HEK293T (cell line): Measurements from ENCODE around the gene RING1.

Experiments used
- CTCF ChIA-PET: fragments of 350-600 bp; formaldehyde crosslinking; extraction: SDS; loops from one replicate; lab custom pipeline; 2021; ENCODE audit warnings: antibody characterized with exemption, inconsistent platforms; lab: Yijun Ruan, JAX
- POLR2A ChIA-PET: fragments of 350-600 bp; formaldehyde crosslinking; extraction: SDS; loops from one replicate; lab custom pipeline; 2020; ENCODE audit warnings: antibody characterized with exemption, inconsistent platforms; lab: Yijun Ruan, JAX
- DNase-seq: peaks from one replicate; pipeline ENCODE4 v3.0.0; 2012; ENCODE audit warnings: mixed read lengths; ENCODE audit errors: extremely low spot score
- ARNT ChIP-seq: fragments of 450-650 bp; IDR thresholded peaks from 2 replicates; pipeline ENCODE4 v1.6.1; 2017; ENCODE audit warnings: mild to moderate bottlenecking
- BHLHE40 ChIP-seq: fragments of 450-650 bp; IDR thresholded peaks from 2 replicates; pipeline ENCODE4 v1.6.1; 2016; ENCODE audit warnings: mild to moderate bottlenecking, moderate library complexity, borderline replicate concordance
- CTBP1 ChIP-seq: fragments of 450-650 bp; IDR thresholded peaks from 2 replicates; pipeline ENCODE4 v1.6.1; 2016; ENCODE audit warnings: borderline replicate concordance
- ELF4 ChIP-seq: fragments of 450-650 bp; IDR thresholded peaks from 2 replicates; pipeline ENCODE4 v1.6.1; 2017; ENCODE audit warnings: antibody characterized with exemption
- FOXA1 ChIP-seq: fragments of 450-650 bp; IDR thresholded peaks from 2 replicates; pipeline ENCODE4 v1.6.1; 2016; ENCODE audit warnings: mild to moderate bottlenecking
- FOXK2 ChIP-seq: fragments of 450-650 bp; IDR thresholded peaks from 2 replicates; pipeline ENCODE4 v1.6.1; 2016; ENCODE audit warnings: mild to moderate bottlenecking
- FOXM1 ChIP-seq: fragments of 450-650 bp; IDR thresholded peaks from 2 replicates; pipeline ENCODE4 v1.6.1; 2017; ENCODE audit warnings: mild to moderate bottlenecking, borderline replicate concordance
- HDGF ChIP-seq: fragments of 450-650 bp; IDR thresholded peaks from 2 replicates; pipeline ENCODE4 v1.6.1; 2017; ENCODE audit warnings: antibody characterized with exemption, borderline replicate concordance
- L3MBTL2 ChIP-seq: fragments of 450-650 bp; conservative IDR thresholded peaks from 2 replicates; pipeline ENCODE4 v1.6.1; 2016; ENCODE audit warnings: mild to moderate bottlenecking
- LEF1 ChIP-seq: fragments of 450-650 bp; IDR thresholded peaks from 2 replicates; pipeline ENCODE4 v1.6.1; 2017; ENCODE audit warnings: mild to moderate bottlenecking, borderline replicate concordance
- NFRKB ChIP-seq: fragments of 450-650 bp; IDR thresholded peaks from 2 replicates; pipeline ENCODE4 v1.6.1; 2016; ENCODE audit warnings: mild to moderate bottlenecking, moderate library complexity
- SP1 ChIP-seq: fragments of 450-650 bp; IDR thresholded peaks from 2 replicates; pipeline ENCODE4 v1.6.1; 2017
- SUZ12 ChIP-seq: fragments of 450-650 bp; IDR thresholded peaks from 2 replicates; pipeline ENCODE4 v1.6.1; 2016; ENCODE audit warnings: mild to moderate bottlenecking
- TARDBP ChIP-seq: fragments of 450-650 bp; IDR thresholded peaks from 2 replicates; pipeline ENCODE4 v1.6.1; 2016
- ZNF384 ChIP-seq: fragments of 450-650 bp; IDR thresholded peaks from 2 replicates; pipeline ENCODE4 v1.6.1; 2016
- TF ChIP-seq, protein P1 (sequence below): fragments of 450-650 bp; IDR thresholded peaks from 2 replicates; pipeline ENCODE4 v1.6.1; 2016

RING1 gene

DNA sequence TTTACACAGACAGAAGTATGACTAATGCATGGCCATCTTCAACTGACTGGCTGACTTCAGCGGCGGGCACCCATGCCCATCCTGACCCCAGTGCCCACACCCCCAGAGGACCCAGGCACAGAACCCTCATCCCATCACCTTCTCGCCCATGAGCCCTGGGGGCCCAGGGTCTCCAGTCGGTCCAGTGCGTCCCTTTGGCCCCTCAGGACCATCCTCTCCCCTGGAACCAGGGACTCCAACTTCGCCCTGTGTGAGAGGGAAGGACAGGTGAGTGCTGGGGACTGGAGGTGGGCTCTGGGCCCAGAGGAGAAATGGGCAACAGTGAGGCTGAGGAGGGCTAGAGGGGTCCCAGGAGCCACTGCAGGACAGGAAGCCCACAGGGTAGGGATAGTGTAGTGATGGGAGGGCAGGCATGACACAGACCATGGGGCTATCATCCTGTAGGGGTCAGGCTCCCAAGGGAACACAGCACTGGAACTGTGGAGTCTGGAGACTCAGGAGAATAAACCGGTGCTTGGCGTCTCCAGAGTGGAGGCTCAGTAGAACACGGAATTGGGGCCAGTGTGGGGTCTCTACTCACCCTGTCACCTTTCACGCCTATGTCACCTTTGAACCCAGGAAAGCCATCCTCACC lies 32.7 kb upstream of the RING1 start:
- TF ChIP-seq SUZ12 (no peak), SP1 (no peak)
- ChIA-PET POLR2A (interaction anchor here (1.1 kb wide), 1 partner anchor 32 kb away, joined by 3 read pairs; no protein-coding TSS in a partner anchor), CTCF (no interaction called here)
- no peak for DNase-seq

DNA sequence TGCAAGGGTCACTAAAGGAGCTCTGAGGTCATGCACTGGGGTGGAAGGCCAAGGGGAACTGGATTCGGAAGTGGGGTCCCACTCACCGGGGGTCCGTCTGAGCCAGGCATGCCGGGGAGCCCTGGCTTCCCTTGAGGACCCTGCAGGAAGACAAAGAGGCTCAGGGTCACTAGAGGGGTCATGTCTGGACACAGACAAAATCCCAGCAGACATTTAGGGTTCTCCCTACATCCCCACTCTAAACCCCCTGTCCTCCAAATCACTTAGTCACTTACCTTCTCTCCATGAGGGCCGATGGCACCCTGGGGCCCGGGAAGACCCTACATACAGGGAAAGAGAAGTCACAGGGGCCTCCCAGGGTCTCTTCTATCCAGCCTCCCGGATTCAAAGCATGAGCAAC lies 31.4 kb upstream of the RING1 start:
- ChIA-PET CTCF (no interaction called here), POLR2A (no interaction called here)
- TF ChIP-seq HDGF (no peak), SP1 (no peak), NFRKB (no peak), LEF1 (no peak), TARDBP (no peak), SUZ12 (no peak), FOXM1 (no peak), ZNF384 (no peak), CTBP1 (no peak)
- TF ChIP-seq, protein P1, sequence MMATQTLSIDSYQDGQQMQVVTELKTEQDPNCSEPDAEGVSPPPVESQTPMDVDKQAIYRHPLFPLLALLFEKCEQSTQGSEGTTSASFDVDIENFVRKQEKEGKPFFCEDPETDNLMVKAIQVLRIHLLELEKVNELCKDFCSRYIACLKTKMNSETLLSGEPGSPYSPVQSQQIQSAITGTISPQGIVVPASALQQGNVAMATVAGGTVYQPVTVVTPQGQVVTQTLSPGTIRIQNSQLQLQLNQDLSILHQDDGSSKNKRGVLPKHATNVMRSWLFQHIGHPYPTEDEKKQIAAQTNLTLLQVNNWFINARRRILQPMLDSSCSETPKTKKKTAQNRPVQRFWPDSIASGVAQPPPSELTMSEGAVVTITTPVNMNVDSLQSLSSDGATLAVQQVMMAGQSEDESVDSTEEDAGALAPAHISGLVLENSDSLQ = no peak
- DNase-seq = no peak

DNA sequence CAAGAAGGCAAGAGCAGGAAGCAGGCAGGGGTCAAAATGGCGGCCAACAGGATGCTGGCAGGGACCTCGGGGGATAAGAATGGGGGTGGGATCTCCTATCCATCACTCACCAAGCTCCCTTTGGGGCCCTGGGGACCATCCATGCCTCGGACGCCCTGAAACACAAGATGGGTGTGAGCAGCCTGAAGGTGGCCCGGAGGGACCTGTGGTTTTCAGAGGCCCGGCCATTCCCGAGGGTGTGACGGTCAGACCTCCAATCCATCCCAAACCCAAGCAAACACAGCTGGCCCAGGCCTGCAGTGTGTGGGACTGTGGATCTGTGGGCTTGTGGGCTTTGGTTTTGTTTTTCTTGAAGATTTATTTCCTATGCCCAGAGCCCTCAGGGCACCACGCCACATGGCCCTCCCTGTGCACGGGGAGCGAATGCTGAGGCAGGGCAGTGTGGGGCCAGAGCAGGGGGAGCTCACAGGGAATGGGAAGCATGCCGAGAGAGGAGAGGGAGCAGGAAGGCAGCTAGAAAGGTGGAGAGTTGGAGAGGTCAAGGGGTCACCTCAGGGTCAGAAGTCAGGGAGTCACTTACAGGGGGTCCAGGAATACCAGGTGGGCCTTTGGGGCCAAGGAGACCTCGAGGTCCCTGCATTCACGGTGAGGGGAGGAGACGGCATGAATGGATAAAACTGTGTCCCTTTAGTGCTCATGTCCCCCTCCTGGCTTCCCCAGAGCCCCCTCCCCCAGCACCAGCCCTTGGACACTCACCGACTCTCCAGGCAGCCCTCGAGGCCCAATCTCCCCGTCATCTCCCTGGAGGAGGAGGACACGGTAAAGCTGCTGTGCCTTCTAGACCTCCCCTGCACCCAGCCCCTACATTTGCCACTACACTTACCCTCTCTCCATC lies 30.5 kb upstream of the RING1 start:
- CTCF ChIA-PET = no interaction called here
- TF ChIP-seq HDGF (no peak), NFRKB (no peak), BHLHE40 (no peak), SP1 (no peak), ELF4 (no peak), L3MBTL2 (no peak), FOXK2 (no peak), CTBP1 (no peak), FOXM1 (no peak), ZNF384 (no peak), ARNT (no peak), LEF1 (no peak), SUZ12 (no peak), TARDBP (no peak), FOXA1 (no peak)
- TF ChIP-seq, protein P1 = no peak
- POLR2A ChIA-PET = no interaction called here
- DNase-seq = no peak

DNA sequence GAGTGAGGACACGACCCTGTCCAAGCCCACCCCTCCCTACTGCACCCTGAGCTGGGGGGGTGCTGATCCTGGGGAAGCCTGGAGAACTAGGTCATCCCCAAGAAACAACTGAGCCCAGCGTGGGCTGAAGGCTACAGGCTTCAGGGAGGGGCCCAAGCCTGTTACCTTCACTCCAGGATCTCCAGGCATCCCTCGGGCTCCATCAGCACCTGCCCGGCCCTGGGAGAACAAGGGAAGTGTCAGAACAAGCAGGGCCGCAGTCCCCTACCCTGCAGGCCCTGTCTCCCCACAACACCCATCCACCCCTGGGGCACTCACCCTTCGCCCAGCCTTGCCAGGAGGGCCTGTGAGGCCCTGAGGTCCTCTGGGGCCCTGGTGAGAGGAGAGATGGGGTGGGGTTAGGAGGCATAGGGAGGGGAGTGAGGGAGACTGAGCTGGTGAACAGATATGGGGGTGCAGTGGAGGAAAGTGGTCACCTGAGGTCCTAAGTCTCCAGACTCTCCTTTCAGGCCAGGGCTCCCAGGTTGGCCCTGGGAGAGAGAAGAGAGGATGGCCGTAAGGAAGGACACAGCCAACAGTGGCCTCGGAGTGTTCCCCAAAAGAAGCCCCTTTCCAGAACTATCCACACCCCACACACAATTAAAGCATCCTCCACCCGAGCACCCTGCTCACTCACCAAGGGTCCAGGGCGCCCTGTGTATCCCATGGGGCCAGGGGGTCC lies 29.4 kb upstream of the RING1 start:
- CTCF ChIA-PET = no interaction called here

DNA sequence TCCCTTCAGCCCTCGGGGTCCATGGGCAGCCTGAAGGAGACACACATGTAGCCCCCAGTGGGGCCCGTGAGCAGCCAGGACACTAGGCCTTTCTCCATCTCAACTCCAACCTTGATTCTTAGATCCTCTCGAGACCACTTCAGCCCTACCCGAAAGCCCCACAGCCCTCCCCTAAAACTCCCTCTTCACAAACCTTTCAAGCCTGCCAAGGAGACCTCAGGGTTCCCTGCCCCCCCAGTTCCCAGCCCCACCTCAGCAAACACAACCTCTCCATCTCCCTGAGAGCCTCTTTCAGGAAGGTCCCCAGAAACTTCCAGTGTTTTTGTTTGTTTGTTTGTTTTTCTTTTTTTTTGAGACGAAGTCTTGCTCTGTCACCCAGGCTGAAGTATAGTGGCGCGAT lies 27.2 kb upstream of the RING1 start:
- ChIA-PET POLR2A (no interaction called here), CTCF (no interaction called here)
- DNase-seq = no peak
- TF ChIP-seq CTBP1 (no peak), FOXA1 (no peak), HDGF (no peak), SP1 (no peak), LEF1 (no peak), FOXK2 (no peak)

More for the DNA sequence above, 29.4 kb upstream of the RING1 start:
- DNase-seq = no peak
- TF ChIP-seq ELF4 (no peak), CTBP1 (no peak), BHLHE40 (no peak), TARDBP (no peak), HDGF (no peak), FOXA1 (no peak), SUZ12 (no peak), FOXK2 (no peak), ARNT (no peak)
- TF ChIP-seq, protein P1 = no peak
- POLR2A ChIA-PET = no interaction called here

DNA sequence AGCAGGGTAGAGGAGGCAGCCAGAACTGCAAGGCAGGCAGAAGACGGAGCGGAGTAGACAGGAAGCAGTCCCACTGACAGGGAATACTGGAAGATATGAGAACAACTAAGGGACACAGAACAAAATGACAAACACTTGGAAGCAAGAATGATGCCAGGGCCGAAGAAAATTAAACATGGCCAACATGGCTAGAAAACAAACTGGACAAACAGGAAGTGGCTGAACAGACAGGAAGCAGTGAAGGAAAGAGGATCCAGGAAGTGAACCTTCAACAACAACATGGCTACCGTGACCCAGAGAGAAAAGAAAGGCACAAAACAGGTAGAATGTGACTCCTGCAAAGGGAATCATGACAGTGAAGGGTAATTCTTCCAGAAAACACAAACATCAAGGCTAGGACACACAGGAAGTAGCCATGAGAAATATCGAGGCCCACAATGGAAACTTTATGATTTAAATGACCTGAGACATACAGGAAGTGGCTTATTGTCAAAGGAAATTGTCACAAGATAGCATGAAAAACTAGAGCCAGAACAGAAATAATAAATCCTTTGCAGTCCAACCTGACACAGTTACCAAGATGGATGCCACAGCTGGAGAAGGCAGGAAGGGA lies 25.1 kb upstream of the RING1 start:
- ChIA-PET POLR2A (no interaction called here), CTCF (no interaction called here)
- DNase-seq = no peak

More for the DNA sequence above, 25.1 kb upstream of the RING1 start:
- TF ChIP-seq ELF4 (no peak), FOXM1 (no peak), TARDBP (no peak), SP1 (no peak), FOXK2 (no peak), SUZ12 (no peak), L3MBTL2 (no peak), HDGF (no peak), BHLHE40 (no peak), ARNT (no peak), LEF1 (no peak)
- TF ChIP-seq, protein P1 = no peak
